ENCODE results near the gene ULK1.

ULK1 gene

DNA sequence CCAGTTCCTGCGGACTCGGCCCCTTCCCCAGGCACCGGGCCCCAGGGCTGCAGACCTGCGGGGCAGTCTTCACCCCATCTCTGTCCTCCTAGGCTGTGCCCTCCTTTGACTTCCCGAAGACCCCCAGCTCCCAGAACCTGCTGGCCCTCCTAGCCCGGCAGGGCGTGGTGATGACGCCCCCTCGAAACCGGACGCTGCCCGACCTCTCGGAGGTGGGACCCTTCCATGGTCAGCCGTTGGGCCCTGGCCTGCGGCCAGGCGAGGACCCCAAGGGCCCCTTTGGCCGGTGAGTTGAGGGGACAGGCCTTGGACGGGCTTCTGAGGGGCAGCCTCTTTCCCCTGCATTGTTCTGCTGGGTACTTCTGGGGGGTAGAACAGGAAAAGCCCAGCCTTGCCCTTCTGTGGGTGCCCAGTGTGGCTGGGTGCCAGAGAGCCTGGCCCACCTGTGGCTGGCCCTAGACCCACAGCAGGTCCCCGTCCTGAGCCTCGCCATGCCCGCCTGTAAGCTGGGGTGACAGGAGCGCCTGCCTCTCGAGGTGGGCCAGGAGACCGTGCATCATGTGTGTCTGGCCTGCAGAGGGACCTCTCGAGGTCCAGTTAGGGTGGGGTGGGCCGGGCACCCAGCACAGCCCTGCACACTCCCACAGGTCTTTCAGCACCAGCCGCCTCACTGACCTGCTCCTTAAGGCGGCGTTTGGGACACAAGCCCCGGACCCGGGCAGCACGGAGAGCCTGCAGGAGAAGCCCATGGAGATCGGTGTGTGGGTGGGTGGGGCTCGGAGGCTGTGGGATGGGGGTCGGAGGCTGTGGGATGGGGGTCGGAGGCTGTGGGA is 22.1 kb downstream of the ULK1 start:
- H3K27me3 Mint-ChIP-seq = no peaks in the 10 kb centered on the region
- no peaks in the 10 kb centered on the region for H3K9me3 Mint-ChIP-seq
- DNase-seq (no peak), ATAC-seq (no peak)
- H3K4me1 Mint-ChIP-seq = no peaks in the 10 kb centered on the region
- no peak overlapping the region for H3K4me3 Mint-ChIP-seq
- H3K27ac Mint-ChIP-seq = no peak overlapping the region

DNA sequence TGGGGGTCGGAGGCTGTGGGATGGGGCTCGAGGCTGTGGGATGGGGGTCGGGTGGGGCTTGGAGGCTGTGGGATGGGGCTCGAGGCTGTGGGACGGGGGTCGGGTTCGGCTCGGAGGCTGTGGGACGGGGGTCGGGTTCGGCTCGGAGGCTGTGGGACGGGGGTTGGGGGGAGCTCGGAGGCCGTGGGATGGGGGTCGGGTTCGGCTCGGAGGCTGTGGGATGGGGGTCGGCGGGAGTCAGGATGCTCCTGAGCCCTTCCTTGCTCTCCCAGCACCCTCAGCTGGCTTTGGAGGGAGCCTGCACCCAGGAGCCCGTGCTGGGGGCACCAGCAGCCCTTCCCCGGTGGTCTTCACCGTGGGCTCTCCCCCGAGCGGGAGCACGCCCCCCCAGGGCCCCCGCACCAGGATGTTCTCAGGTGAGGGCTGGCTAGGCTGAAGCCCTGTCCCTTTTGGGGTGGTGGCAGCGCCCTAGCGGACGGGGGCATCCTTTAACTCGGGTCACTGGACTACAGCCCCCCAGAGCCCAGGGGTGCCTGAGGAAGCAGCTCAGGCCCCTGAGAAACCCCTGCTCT is 22.8 kb downstream of the ULK1 start:
- no peak for ATAC-seq
- no peak for DNase-seq

DNA sequence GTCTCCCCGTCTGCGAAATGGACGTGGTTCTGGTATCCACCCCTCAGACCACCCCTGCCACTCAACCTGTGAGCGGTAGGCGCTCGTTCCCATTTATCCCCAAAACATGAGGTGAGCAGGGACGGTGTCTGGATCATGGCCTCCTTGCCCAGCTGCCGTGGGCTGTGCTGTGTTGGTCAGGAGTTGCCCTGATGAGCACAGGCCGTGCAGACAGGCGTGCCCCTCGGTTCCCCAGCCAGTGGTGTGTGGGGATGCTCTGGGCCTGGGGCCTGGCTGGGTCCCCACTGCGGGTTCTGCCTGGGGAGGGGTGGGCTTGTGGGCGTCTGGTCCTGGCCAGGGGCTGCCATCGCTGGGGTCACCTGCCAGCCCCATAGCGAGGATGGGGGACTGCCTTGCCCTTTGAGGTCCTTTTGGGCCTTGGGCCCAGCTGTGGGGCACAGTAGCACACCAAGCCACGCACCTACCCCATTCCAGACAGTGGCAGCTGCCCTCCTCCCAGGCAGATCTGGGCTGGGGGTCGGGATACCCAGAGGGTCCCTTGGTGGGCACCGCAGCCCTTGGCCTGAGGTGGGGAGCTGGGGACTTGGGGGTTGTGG is 23.4 kb downstream of the ULK1 start:
- DNase-seq (no peak), ATAC-seq (no peak)
- no peak overlapping the region for H3K27ac Mint-ChIP-seq
- H3K4me3 Mint-ChIP-seq = no peak overlapping the region
- no peaks in the 10 kb centered on the region for H3K4me1 Mint-ChIP-seq
- H3K9me3 Mint-ChIP-seq = no peaks in the 10 kb centered on the region
- H3K27me3 Mint-ChIP-seq = no peaks in the 10 kb centered on the region

More for the DNA sequence above, 22.8 kb downstream of the ULK1 start:
- no peaks in the 10 kb centered on the region for H3K4me1 Mint-ChIP-seq
- H3K27me3 Mint-ChIP-seq = no peaks in the 10 kb centered on the region
- no peak overlapping the region for H3K27ac Mint-ChIP-seq
- H3K9me3 Mint-ChIP-seq = no peaks in the 10 kb centered on the region
- no peak overlapping the region for H3K4me3 Mint-ChIP-seq

DNA sequence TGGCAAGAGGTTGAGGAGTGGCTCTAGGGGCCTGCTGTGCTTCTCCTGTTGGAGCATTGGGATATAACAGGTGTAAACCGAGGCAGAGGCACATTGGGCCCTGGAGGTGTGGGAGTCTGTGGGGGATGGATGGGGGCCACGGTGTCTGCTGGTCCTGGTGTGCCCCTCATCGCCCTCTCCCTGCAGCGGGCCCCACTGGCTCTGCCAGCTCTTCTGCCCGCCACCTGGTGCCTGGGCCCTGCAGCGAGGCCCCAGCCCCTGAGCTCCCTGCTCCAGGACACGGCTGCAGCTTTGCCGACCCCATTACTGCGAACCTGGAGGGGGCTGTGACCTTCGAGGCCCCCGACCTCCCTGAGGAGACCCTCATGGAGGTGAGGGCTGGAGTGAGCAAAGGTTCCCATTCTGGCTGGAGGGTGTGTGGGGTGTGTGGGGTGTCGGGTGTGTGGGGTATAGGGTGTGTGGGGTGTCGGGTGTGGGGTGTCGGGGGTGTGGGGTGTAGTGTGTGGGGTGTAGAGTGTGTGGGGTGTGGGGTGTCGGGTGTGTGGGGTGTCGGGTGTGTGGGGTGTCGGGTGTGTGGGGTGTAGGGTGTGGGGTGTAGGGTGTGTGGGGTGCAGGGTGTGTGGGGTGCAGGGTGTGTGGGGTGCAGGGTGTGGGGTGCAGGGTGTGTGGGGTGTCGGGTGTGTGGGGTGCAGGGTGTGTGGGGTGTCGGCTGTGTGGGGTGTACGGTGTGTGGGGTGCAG is 24.1 kb downstream of the ULK1 start:
- no peaks in the 10 kb centered on the region for H3K4me1 Mint-ChIP-seq
- H3K27me3 Mint-ChIP-seq = no peaks in the 10 kb centered on the region
- peak; percentile 92 for ATAC-seq
- no peak overlapping the region for H3K4me3 Mint-ChIP-seq
- no peak for DNase-seq
- no peaks in the 10 kb centered on the region for H3K9me3 Mint-ChIP-seq
- no peak overlapping the region for H3K27ac Mint-ChIP-seq

DNA sequence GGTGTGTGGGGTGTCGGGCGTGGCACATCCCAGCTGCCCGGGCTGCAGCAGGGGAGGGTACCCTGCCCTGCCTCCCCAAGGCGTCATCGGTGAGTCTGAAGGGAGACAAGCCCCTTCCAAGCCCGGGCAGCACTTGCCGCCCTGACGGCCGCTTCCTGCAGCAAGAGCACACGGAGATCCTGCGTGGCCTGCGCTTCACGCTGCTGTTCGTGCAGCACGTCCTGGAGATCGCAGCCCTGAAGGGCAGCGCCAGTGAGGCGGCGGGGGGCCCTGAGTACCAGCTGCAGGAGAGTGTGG is 24.6 kb downstream of the ULK1 start:
- no peaks in the 10 kb centered on the region for H3K9me3 Mint-ChIP-seq
- no peaks in the 10 kb centered on the region for H3K27me3 Mint-ChIP-seq

DNA sequence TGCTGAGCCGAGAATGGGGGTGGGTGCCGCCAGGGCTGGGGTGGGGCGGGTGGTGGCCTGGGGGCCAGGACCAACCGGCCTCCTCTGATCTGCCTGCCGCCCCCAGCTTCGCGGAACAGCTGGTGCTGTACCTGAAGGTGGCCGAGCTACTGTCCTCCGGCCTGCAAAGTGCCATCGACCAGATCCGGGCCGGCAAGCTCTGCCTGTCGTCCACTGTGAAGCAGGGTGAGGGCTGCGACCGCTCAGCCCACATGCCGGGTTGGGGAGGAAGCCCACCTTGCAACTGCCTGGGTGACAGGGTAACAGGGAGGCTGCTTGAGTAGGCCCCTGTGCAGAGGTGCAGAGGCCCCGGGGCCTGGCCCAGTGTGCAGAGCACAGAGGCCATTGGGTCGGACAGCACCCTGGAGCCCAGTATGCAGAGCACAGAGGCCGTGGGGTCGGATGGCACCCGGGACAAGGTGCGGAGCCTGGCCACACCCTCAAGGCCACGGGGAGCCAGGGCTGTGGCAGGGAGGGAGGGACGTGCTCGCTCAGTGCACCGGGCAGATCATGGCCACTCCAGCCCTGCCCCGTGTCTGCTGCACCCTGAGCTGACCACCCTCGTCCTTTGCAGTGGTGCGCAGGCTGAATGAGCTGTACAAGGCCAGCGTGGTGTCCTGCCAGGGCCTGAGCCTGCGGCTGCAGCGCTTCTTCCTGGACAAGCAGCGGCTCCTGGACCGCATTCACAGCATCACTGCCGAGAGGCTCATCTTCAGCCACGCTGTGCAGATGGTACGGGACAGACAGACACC is 25.1 kb downstream of the ULK1 start:
- no peak for DNase-seq
- no peak overlapping the region for H3K27ac Mint-ChIP-seq
- no peaks in the 10 kb centered on the region for H3K27me3 Mint-ChIP-seq
- no peak for ATAC-seq
- H3K4me1 Mint-ChIP-seq = no peaks in the 10 kb centered on the region
- no peaks in the 10 kb centered on the region for H3K9me3 Mint-ChIP-seq
- no peak overlapping the region for H3K4me3 Mint-ChIP-seq

More for the DNA sequence above, 24.6 kb downstream of the ULK1 start:
- Mint-ChIP-seq H3K4me1 (no peaks in the 10 kb centered on the region), H3K4me3 (no peak overlapping the region), H3K27ac (no peak overlapping the region)
- no peak for ATAC-seq
- DNase-seq = no peak

DNA sequence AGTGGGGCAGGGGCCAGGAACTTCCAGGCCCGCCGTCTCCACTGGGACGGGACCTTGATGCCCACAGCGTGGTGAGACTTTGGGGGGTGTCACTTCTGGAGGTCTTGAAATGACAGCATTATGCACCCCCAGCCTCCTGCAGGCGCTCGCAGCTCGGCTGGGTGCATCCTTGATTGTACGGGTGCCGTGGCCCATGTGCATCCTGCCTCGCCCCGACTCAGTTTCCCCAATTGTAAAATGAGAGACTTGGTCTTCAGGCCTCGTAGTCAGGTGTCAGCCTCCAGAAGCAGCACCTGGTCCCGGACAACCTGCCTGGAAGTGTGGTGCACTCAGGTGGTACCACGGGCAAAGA is 25.7 kb downstream of the ULK1 start:
- DNase-seq = no peak
- Mint-ChIP-seq H3K27ac (no peak overlapping the region), H3K27me3 (no peaks in the 10 kb centered on the region), H3K9me3 (no peaks in the 10 kb centered on the region), H3K4me3 (no peak overlapping the region), H3K4me1 (no peaks in the 10 kb centered on the region)
- ATAC-seq = no peak

DNA sequence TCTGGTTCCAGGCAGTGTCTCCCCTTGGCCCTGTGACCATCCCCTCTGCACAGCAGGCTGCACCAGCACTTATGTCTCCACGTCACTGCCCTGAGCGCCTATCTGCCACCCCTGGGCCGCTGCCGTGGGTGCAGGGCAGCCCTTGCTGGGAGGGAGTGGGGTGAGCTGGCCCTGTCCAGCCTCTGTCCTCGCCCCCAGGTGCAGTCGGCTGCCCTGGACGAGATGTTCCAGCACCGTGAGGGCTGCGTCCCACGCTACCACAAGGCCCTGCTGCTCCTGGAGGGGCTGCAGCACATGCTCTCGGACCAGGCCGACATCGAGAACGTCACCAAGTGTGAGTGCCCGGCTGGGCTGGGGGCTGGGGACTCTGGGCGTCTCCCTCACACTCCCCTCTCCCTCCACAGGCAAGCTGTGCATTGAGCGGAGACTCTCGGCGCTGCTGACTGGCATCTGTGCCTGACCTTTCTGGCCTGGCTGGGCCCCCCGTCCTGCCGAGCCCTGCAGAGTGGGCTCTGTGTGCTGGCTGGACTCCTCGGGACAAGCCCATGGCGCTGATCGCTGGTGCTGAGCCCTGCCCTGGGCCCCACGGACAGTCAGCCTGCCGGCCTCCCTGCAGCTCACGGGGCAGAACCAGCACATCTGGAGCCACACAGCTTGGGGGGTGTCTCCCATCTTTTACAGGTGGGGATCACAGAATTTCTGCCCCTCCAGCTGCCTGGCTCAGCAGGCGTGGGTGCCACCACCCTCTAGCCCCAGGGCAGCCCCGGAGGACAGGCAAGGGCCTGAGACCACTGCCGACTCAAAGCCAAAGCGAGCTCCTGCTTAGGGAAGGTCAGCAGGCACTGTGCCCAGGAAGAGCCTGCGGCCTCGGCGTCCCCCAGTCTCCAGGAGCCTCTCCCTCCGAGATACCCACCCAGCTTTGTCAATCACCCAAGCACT is 26.7 kb downstream of the ULK1 start:
- ATAC-seq (no peak), DNase-seq (no peak)
- Mint-ChIP-seq H3K4me1 (no peaks in the 10 kb centered on the region), H3K4me3 (no peak overlapping the region), H3K9me3 (no peaks in the 10 kb centered on the region), H3K27me3 (no peaks in the 10 kb centered on the region), H3K27ac (no peak overlapping the region)

DNA sequence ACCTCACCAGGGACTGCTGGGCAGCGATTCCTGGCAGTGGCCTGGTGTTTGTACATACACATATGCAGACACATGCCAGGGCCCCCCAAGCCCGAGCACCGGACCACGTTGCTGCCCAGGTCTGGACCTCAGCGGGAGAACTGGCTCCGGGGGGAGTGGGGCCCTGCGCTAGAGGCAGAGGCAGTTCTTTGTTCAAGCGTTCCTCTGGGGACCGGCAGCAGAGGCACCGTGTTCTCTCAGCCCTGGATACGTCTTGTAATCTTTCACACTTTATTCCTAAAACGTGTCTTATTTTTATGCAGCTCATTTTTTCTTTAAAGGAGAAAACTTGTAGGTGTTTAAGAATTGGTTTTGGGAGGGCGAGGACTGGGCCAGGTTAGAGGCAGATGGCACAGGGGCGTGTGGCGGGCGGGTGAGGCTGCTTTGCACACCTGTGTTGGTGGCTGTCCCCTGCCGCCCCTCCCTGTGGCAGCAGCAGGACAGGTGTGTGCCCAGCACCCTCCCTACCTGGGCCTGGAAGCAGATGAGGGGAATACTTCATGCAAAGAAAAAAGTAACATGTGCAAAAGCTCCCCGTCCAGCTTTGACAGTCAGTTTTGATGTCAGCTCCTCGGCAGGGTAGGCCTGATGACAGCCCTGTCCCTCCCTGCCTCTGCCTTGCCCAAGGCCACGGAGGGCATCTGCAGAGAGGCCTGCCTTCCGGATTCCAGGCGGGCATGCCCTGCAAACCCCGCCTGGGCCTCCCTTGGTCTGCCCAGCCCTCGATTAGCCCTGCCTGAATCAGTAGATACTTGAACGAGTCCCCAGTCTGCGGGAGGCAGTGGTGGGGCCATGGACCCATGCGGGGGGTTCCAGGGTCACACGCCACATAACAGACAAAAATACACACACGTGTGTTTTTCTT is 27.7 kb downstream of the ULK1 start:
- H3K4me1 Mint-ChIP-seq = no peaks in the 10 kb centered on the region
- H3K27ac Mint-ChIP-seq = peak overlapping the region in 1 of 2 donors; percentile 67
- ATAC-seq = no peak
- H3K27me3 Mint-ChIP-seq = no peaks in the 10 kb centered on the region
- H3K4me3 Mint-ChIP-seq = no peak overlapping the region
- H3K9me3 Mint-ChIP-seq = no peaks in the 10 kb centered on the region
- no peak for DNase-seq

DNA sequence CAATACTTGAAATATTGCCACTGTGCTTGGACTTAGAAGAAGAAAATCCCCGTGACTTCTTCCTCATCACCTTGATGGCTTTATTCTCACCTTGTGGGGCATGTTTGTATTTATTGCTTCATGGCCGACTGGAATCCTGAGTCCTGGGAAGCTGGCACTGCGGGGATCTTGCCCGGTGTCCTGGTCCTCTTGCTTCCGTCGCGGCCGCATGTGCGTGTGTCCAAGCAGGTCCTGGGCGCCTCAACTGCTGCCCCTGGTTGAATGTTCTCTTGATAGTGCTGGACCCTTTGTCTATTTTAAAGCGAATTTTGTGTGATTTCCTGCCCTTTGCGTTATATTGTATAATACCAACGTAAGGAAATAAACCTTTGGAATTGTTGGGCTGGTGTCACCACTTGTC is 28.4 kb downstream of the ULK1 start:
- no peaks in the 10 kb centered on the region for H3K27me3 Mint-ChIP-seq
- peaks cover 4% of the 10 kb centered on the region for H3K4me1 Mint-ChIP-seq
- no peak overlapping the region for H3K4me3 Mint-ChIP-seq
- ATAC-seq (no peak), DNase-seq (no peak)
- no peaks in the 10 kb centered on the region for H3K9me3 Mint-ChIP-seq
- peak overlapping the region in 1 of 2 donors; percentile 80 for H3K27ac Mint-ChIP-seq

DNA sequence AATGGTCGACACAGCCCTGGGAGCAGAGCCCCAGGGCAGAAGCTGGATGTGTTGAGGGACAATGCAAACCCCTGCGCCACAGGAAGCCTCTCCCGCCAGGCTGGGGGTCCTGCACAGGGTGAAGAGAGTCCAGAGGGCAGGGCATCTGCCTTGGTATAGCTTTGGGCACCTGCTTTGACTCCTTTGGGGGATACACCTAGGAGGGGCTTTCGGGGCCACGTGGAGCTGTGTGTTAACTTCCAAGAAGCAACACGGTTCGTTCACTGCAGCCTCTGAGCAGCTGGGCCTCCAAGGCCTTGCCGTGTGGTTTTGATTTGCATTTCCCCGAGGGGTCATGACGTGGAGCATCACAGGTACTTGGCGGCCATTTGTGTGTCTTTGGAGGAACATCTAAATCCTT is 28.8 kb downstream of the ULK1 start:
- no peak for ATAC-seq
- Mint-ChIP-seq H3K27ac (no peak overlapping the region), H3K27me3 (no peaks in the 10 kb centered on the region), H3K4me1 (peaks cover 9% of the 10 kb centered on the region), H3K9me3 (no peaks in the 10 kb centered on the region), H3K4me3 (no peak overlapping the region)
- DNase-seq = no peak

DNA sequence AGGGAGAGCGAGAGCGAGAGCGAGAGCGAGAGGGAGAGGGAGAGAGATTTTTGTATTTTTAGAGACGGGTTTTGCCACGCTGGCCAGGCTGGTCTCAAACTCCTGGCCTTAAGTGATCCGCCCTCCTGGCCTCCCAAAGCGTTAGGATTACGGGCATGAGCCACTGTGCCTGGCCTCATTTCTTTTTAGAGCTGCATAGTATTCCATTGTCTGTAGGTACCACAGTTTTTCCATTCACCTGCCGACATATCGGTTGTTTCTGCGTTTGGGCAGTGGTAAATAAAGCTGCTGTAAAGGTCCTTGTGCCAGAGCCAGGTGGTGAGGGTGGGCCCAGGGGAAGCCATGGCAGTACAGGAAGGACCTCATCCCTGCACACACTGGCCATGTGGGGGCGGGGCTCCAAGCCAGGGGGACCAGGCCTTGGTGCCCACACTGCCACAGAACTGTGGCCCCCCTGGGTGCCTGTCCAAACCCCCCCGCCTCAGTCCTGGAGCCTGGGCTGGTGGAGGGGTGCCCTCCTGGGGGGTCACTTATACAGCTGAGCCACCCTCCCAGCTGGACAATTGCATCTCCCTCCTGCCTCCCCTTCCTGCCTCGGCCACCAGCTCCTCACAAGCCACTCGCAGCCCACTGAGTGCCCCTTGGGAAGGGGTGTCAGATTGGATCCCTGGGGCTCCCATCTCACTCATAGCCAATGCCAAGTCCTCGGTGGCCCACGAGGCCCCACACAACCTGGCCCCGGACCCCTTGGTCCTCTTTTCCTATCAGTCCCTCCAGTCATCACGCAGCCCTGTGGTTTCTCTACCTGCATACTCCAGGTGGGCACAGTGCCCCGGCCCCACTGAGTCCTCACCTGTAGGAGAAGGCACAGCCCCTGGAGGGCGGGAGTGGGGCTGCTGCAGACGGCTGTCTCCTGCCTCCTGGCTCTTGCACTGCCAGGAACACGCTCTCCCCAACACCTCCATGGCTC is 33.0 kb downstream of the ULK1 start:
- Mint-ChIP-seq H3K9me3 (no peaks in the 10 kb centered on the region), H3K4me1 (peaks cover 28% of the 10 kb centered on the region), H3K27me3 (no peaks in the 10 kb centered on the region), H3K4me3 (peak overlapping the region; percentile 60 to 97), H3K27ac (no peak overlapping the region)
- DNase-seq = no peak
- ATAC-seq = no peak

Measured in stimulated activated naive CD8-positive, alpha-beta T cell treated with anti-CD3 and anti-CD28 coated beads, Interleukin-15, amount 100 ng/mL, for 72 hours (primary cell).